DND-41 (cell line): ENCODE data around the gene GSDME.

Experiments
- ATAC-seq: fragments of 200-7000 bp; cut with Tn5 transposase; 3 replicates; pipeline ENCODE4 v1.9.1; 2021; ENCODE audit warnings: low read depth; ENCODE audit not compliant: insufficient read depth
- DNase-seq: peaks from one replicate; pipeline ENCODE4 v3.0.0-alpha.2; 2020
- H2AFZ ChIP-seq: 2 replicates; pipeline ENCODE4 v1.6.0; 2012; ENCODE audit warnings: low read depth, low read length
- H3K27ac ChIP-seq: 2 replicates; pipeline ENCODE4 v1.5.1; 2012; ENCODE audit warnings: low read length, inconsistent platforms
- H3K27me3 ChIP-seq: fragments of 200-600 bp; sonication (generic); 2 replicates; pipeline ENCODE4 v1.6.0; 2012; ENCODE audit warnings: low read length, mild to moderate bottlenecking, inconsistent platforms; ENCODE audit not compliant: insufficient read depth, poor library complexity
- H3K36me3 ChIP-seq: 2 replicates; pipeline ENCODE4 v1.5.1; 2012; ENCODE audit warnings: low read length, inconsistent platforms; ENCODE audit not compliant: insufficient read depth
- H3K4me1 ChIP-seq: 2 replicates; pipeline ENCODE4 v1.5.1; 2012; ENCODE audit warnings: mild to moderate bottlenecking, low read length; ENCODE audit not compliant: insufficient read depth
- H3K4me2 ChIP-seq: 2 replicates; pipeline ENCODE4 v1.6.0; 2012; ENCODE audit warnings: mild to moderate bottlenecking, moderate library complexity, low read length, inconsistent platforms; ENCODE audit not compliant: insufficient read depth
- H3K4me3 ChIP-seq, 2 experiments: fragments of 200-600 bp in 1 of 2; shearing (Covaris generic) in 1 of 2; 2 replicates each; pipeline ENCODE4 v1.5.1; 2012 to 2016; ENCODE audit warnings: inconsistent platforms in 2 of 2, low read length in 2 of 2, mild to moderate bottlenecking in 2 of 2, low read depth in 1 of 2, moderate library complexity in 1 of 2
- H3K79me2 ChIP-seq: 2 replicates; pipeline ENCODE4 v1.6.0; 2012; ENCODE audit warnings: low read length, inconsistent platforms; ENCODE audit not compliant: insufficient read depth
- H3K9ac ChIP-seq: 2 replicates; pipeline ENCODE4 v1.6.0; 2012; ENCODE audit warnings: low read depth, mild to moderate bottlenecking, inconsistent platforms, low read length, moderate library complexity
- H3K9me3 ChIP-seq: 2 replicates; pipeline ENCODE4 v1.5.1; 2012; ENCODE audit warnings: low read length, moderate library complexity, mild to moderate bottlenecking, inconsistent platforms; ENCODE audit not compliant: insufficient read depth, severe bottlenecking
- H4K20me1 ChIP-seq: 2 replicates; pipeline ENCODE4 v1.6.0; 2012; ENCODE audit warnings: low read length; ENCODE audit not compliant: insufficient read depth
- EZH2 ChIP-seq: IDR thresholded peaks from 3 replicates; pipeline ENCODE4 v1.6.1; 2012; ENCODE audit warnings: borderline replicate concordance, low read depth, mild to moderate bottlenecking, moderate library complexity, low read length, inconsistent platforms; ENCODE audit not compliant: severe bottlenecking
- TF ChIP-seq, protein P1 (sequence below): IDR thresholded peaks from 2 replicates; pipeline ENCODE4 v1.5.1; 2012; ENCODE audit warnings: borderline replicate concordance, low read length, moderate library complexity, mild to moderate bottlenecking; ENCODE audit not compliant: poor library complexity, severe bottlenecking; ENCODE audit errors: extremely low read depth

The GSDME gene

DNA sequence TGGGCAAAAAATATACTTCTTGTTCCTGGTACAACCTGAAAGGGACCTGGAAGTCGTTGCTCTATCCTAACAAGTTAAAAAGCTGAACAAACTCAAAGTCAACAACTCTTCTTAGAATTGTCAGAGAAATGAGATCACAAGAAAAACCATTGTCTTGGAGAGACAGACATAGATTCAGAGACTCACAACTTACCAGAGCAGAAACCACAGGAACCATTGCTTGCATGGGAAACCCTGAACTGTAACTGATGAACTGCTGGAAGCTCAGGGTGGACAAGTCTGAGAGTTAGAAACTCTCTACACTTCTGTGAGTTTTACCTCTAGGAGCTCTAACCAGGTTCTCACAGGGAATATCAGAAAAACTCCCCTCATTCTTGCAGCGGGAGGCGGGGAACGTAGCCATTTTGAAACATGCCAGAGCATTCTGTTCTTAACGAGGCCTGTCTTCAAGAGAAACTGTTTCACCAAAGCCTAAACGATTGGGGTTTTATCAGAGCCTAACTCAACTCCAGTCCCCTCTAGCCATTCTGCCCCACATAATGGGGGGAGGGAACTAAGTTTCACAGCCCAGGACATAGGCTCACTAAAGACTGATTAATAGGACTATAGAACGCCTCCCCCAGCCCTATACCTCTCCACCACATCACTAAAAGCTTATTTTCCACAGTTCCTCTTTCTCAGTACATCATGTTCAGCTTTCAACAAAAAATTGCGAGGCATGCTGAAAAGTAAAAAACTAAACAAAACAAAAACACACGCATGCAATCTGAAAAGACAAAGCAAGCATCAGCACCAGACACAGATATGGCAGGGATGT is 12.0 kb upstream of the GSDME start:
- DNase-seq, result peak; percentile 45
- Histone ChIP-seq H2AFZ (no peak overlapping the region; the same call in 1 of the 2 replicates), H3K4me3 (no peak overlapping the region), H4K20me1 (no peaks in the 10 kb centered on the region), H3K36me3 (no peaks in the 10 kb centered on the region), H3K79me2 (no peaks in the 10 kb centered on the region), H3K27ac (no peak overlapping the region), H3K27me3 (no peaks in the 10 kb centered on the region), H3K4me2 (no peak overlapping the region), H3K9ac (no peak overlapping the region), H3K9me3 (no peaks in the 10 kb centered on the region), H3K4me1 (peaks cover 9% of the 10 kb centered on the region; the same call in 1 of the 2 replicates)
- ATAC-seq, result peak; percentile 84
- no peak for TF ChIP-seq EZH2
- TF ChIP-seq, protein P1, sequence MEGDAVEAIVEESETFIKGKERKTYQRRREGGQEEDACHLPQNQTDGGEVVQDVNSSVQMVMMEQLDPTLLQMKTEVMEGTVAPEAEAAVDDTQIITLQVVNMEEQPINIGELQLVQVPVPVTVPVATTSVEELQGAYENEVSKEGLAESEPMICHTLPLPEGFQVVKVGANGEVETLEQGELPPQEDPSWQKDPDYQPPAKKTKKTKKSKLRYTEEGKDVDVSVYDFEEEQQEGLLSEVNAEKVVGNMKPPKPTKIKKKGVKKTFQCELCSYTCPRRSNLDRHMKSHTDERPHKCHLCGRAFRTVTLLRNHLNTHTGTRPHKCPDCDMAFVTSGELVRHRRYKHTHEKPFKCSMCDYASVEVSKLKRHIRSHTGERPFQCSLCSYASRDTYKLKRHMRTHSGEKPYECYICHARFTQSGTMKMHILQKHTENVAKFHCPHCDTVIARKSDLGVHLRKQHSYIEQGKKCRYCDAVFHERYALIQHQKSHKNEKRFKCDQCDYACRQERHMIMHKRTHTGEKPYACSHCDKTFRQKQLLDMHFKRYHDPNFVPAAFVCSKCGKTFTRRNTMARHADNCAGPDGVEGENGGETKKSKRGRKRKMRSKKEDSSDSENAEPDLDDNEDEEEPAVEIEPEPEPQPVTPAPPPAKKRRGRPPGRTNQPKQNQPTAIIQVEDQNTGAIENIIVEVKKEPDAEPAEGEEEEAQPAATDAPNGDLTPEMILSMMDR, result no peak

DNA sequence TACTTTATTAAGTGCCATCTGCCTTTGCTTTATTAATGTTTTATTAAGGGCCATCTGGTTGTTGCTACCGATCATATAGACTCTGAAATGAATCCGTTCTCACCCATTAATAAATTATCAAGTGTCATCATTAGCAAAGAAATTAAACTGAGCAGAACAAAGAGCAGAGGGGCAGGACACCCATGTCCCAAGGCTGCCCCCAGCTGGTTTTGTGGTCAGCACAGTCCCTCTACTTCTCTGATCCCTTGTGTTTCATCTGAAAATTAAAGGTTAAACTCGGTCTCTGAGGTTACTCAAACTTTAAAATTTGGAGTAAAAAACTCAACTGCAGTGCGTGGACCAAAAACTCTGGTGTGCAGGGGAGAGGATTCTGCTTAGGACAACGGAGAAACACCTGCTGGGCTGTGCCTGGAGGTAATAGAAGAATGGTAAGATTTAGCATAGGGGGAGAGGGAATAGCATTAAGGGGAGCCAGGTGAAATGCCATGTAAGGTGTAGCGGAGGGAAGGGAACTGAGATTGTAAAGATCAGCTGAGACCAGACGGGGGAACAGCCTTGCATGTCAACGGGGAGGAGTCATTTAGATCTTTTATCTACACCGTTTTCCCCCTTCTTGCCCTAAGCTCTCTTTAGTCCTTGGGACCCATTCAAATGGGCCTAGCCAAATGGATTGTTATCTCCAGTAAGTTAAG is 10.8 kb upstream of the GSDME start:
- TF ChIP-seq, protein P1, result peak; percentile 6
- no peak for TF ChIP-seq EZH2

DNA sequence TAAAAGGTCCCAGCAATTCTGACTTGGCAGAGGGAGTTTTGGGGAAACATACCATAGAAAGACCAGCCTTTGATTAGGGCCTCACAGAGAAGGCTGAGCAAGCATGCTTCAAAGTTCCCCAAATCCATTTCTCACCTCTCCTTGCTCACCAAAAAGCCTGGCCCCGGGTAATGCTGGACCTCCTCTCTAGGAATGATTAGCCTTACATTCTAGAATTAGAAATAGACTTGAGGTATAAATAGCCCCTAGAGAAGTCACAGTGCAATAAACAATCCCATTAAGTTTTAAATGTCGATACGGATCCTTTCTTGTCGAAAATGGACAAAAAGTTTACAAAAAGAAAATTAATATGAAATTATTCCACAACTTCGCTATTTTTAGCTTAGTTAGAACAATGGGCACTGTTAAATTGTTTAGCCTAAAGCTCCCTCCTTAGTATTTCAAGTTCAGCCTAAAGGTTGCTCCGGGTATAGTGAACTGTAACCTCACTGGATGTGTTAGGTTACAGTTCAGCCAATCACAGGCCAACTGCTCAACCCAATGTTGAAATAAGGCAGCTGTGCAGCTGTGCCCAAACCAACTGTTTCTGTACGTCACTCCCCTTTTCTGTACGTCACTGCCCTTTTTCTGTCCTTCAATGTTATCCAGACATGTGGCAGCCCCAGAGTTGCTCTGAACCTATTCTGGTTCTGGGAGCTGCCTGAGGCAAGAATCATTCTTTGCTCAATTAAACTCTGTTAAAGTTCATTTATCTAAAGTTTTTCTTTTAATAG is 7.9 kb upstream of the GSDME start:
- no peak overlapping the region for H3K4me3 ChIP-seq
- no peaks in the 10 kb centered on the region for H3K27me3 ChIP-seq
- no peak overlapping the region for H3K27ac ChIP-seq
- no peak overlapping the region for H2AFZ ChIP-seq
- TF ChIP-seq, protein P1, result no peak
- no peak for TF ChIP-seq EZH2
- no peaks in the 10 kb centered on the region for H4K20me1 ChIP-seq
- no peaks in the 10 kb centered on the region for H3K9me3 ChIP-seq
- peak; percentile 31 for DNase-seq
- peaks cover 9% of the 10 kb centered on the region; the same call in 1 of the 2 replicates for H3K4me1 ChIP-seq
- H3K36me3 ChIP-seq, result no peaks in the 10 kb centered on the region
- no peak overlapping the region for H3K4me2 ChIP-seq
- H3K79me2 ChIP-seq, result no peaks in the 10 kb centered on the region
- H3K9ac ChIP-seq, result no peak overlapping the region
- ATAC-seq, result peak; percentile 55

More for the DNA sequence above, 10.8 kb upstream of the GSDME start:
- Histone ChIP-seq H3K79me2 (no peaks in the 10 kb centered on the region), H3K4me2 (no peak overlapping the region), H3K27ac (no peak overlapping the region), H2AFZ (no peak overlapping the region), H3K27me3 (no peaks in the 10 kb centered on the region), H3K4me3 (no peak overlapping the region), H3K9ac (no peak overlapping the region), H4K20me1 (no peaks in the 10 kb centered on the region), H3K4me1 (peaks cover 9% of the 10 kb centered on the region; the same call in 1 of the 2 replicates), H3K9me3 (no peaks in the 10 kb centered on the region), H3K36me3 (no peaks in the 10 kb centered on the region)
- DNase-seq (no peak), ATAC-seq (no peak)
